Tibial artery (tissue), 4 donors: ENCODE results near the gene TXNRD2.

Experiments used
- DNase-seq, 2 donors: peaks; one replicate each; pipeline ENCODE4 v3.0.0-alpha.2; 2019
- H3K27ac ChIP-seq, 2 donors: fragments of 200-600 bp; sonication (generic) in 1 of 2; 1 replicate in 1 of 2; 2 replicates in 1 of 2; pipeline ENCODE4 v1.5.1; 2018 to 2019; ENCODE audit warnings: mild to moderate bottlenecking in 1 of 2
- H3K27me3 ChIP-seq, 2 donors: fragments of 200-600 bp; sonication (generic) in 1 of 2; one replicate each; pipeline versions ENCODE4 v1.5.1 to v1.6.0; 2016 to 2019
- H3K36me3 ChIP-seq, 3 donors: fragments of 200-600 bp; sonication (generic) in 2 of 3; one replicate each; pipeline ENCODE4 v1.5.1; 2016 to 2019; ENCODE audit warnings: mild to moderate bottlenecking in 2 of 3
- H3K4me1 ChIP-seq, 4 donors: fragments of 200-600 bp; sonication (generic) in 2 of 4; 1 replicate in 3 of 4; 2 replicates in 1 of 4; pipeline ENCODE4 v1.5.1; 2016 to 2019
- H3K4me3 ChIP-seq, 2 donors: fragments of 200-600 bp; sonication (generic) in 1 of 2; 1 replicate in 1 of 2; 2 replicates in 1 of 2; pipeline ENCODE4 v1.5.1; 2018 to 2019; ENCODE audit warnings: mild to moderate bottlenecking in 2 of 2
- H3K9me3 ChIP-seq, 3 donors: fragments of 200-600 bp; sonication (generic) in 1 of 3; one replicate each; pipeline ENCODE4 v1.5.1; 2016 to 2019
- intact Hi-C: fragments of 100-400 bp; cut with DNase I; formaldehyde crosslinking; loops from one replicate; pipeline ENCODE4 v1.15.0; 2023; ENCODE audit warnings: low total_unique reads
- TF ChIP-seq, protein P1 (sequence below), 2 experiments: fragments of 200-600 bp in 1 of 2; fragments of 450-650 bp in 1 of 2; IDR thresholded peaks; one replicate each; pipeline ENCODE4 v1.5.1; 2017 to 2019; ENCODE audit warnings: antibody characterized with exemption in 2 of 2, mild to moderate bottlenecking in 1 of 2, moderate library complexity in 1 of 2

TXNRD2 gene

DNA sequence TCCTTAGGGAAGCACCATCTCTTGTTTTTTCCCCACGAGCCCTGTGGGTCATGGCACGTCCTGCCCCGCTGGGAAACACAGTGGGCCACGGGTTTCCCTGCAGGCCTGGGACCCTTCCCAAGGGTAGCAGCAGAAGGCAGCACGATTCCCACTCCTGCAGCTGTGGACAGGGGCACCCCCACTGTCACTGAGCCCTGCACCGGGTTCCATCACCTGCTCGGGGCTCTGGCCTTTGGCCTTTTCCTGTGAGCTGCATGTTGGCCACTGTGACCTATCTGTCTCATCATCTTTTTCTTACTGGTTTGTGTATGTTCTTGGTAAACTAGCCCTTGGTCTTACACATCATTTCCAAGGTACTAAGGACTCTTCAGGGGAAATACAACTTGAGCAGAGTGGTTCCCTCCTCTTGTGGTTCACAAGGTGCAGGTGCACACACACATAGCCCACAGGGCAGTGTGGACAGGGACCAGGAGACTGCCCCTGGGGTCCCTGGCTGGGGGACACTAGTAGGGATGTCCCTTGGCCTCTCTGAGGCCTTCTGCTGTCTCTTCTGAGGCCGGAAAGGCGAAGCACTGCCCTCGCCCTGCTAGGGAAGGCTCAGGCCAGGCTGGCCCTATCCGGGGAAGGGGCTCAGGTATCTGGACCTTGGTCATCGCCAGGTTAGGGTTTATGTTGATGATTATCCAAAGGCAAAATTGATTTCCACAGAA, 19.0 kb upstream of the TXNRD2 start:
- Histone ChIP-seq H3K36me3 (peaks cover 11 to 24% (median 20%) of the 10 kb centered on the region in 3 donors), H3K27ac (no peak overlapping the region), H3K27me3 (no peaks in the 10 kb centered on the region), H3K4me3 (no peak overlapping the region), H3K9me3 (no peaks in the 10 kb centered on the region), H3K4me1 (peaks cover 5 to 47% (median 27%) of the 10 kb centered on the region in 4 donors)
- intact Hi-C loops = no loop called here
- TF ChIP-seq, protein P1, sequence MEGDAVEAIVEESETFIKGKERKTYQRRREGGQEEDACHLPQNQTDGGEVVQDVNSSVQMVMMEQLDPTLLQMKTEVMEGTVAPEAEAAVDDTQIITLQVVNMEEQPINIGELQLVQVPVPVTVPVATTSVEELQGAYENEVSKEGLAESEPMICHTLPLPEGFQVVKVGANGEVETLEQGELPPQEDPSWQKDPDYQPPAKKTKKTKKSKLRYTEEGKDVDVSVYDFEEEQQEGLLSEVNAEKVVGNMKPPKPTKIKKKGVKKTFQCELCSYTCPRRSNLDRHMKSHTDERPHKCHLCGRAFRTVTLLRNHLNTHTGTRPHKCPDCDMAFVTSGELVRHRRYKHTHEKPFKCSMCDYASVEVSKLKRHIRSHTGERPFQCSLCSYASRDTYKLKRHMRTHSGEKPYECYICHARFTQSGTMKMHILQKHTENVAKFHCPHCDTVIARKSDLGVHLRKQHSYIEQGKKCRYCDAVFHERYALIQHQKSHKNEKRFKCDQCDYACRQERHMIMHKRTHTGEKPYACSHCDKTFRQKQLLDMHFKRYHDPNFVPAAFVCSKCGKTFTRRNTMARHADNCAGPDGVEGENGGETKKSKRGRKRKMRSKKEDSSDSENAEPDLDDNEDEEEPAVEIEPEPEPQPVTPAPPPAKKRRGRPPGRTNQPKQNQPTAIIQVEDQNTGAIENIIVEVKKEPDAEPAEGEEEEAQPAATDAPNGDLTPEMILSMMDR (IDR thresholded peaks at IDR 0.05) = no peak
- no peak for DNase-seq

DNA sequence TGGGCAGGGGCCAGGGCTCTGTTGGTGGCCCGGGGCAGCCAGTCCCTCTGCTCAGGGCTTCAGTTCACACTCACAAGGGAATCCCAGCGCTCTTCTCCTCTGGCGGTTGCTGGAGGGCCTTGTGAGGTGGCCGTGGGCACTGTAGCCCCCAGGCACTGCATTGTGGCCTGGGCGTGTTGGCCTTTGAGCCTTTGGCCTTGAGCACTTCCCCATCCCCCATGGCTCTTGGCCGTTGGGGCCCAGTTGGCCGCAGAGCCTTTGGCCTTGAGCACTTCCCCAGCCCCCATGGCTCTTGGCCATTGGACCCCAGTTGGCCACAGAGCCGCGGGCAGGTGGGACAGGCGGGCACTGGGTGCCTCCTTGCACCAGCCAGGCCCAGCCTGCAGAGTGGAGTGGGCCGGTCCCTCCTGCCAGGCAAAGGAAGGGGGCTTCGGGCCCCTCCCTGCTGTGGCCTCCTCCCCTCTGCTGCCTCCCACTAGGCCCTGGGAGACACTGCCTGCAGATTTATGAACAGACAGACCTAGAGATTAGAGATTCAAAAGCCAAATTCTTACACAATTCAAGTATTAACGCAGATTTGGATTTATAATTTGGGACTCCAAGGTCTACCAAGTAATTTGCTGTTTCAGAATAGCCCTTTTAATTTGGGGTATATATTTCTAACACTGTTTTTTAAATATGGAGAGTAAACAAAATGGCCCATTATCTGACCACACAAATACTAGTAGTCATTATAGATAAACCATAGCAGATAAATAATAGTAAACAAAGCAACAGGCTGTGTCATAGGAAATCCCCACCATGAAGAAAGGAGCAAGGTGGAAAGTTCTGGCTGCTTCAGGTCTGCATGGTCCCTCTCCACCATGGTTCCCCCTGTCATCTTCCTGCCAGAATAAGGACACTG, 18.2 kb upstream of the TXNRD2 start:
- TF ChIP-seq, protein P1 (IDR thresholded peaks at IDR 0.05) = no peak
- no peak for DNase-seq
- peak overlapping the region; percentile 33 to 41 for H3K4me3 ChIP-seq
- H3K4me1 ChIP-seq = peaks cover 5 to 51% (median 27%) of the 10 kb centered on the region in 4 donors
- intact Hi-C loops = no loop called here
- H3K27ac ChIP-seq = peak overlapping the region; percentile 73 to 78
- H3K27me3 ChIP-seq = no peaks in the 10 kb centered on the region
- no peaks in the 10 kb centered on the region for H3K9me3 ChIP-seq
- peaks cover 11 to 20% (median 16%) of the 10 kb centered on the region in 3 donors for H3K36me3 ChIP-seq

DNA sequence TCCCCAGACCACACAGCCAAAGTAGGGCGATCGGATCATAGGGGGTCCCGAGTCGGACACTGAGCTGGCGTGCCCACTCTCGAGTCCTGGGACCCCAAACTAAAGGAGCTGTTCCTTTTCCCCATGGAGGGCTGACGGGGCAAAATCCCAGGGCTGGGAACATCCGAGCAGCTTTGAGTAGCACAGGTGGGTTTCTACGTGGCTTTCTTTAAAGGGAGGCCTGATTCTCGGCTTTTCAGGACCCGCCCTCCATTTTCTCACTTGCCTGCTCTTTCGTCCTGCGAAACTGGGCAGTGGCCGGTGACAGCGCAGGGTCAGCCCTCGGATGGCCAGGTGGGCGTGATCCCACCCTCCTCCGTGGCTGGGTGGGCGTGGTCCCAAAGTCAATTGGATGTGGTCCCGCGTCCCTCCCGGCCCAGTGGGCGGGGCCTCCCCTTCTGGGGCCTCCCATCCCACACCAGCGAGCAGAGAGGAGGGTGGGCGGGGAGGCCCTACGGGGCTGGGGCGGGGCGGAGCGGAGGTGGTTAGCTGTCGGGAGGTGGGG, 17.5 kb upstream of the TXNRD2 start:
- peaks cover 7 to 13% (median 9%) of the 10 kb centered on the region in 3 donors for H3K36me3 ChIP-seq
- peak overlapping the region; percentile 33 to 41 for H3K4me3 ChIP-seq
- H3K4me1 ChIP-seq = peaks cover 5 to 45% (median 27%) of the 10 kb centered on the region in 4 donors
- TF ChIP-seq, protein P1 (IDR thresholded peaks at IDR 0.05) = no peak
- intact Hi-C loops = no loop called here
- H3K27me3 ChIP-seq = no peaks in the 10 kb centered on the region
- peak; percentile 76 to 91 for DNase-seq
- no peaks in the 10 kb centered on the region for H3K9me3 ChIP-seq
- H3K27ac ChIP-seq = peak overlapping the region; percentile 73 to 78

DNA sequence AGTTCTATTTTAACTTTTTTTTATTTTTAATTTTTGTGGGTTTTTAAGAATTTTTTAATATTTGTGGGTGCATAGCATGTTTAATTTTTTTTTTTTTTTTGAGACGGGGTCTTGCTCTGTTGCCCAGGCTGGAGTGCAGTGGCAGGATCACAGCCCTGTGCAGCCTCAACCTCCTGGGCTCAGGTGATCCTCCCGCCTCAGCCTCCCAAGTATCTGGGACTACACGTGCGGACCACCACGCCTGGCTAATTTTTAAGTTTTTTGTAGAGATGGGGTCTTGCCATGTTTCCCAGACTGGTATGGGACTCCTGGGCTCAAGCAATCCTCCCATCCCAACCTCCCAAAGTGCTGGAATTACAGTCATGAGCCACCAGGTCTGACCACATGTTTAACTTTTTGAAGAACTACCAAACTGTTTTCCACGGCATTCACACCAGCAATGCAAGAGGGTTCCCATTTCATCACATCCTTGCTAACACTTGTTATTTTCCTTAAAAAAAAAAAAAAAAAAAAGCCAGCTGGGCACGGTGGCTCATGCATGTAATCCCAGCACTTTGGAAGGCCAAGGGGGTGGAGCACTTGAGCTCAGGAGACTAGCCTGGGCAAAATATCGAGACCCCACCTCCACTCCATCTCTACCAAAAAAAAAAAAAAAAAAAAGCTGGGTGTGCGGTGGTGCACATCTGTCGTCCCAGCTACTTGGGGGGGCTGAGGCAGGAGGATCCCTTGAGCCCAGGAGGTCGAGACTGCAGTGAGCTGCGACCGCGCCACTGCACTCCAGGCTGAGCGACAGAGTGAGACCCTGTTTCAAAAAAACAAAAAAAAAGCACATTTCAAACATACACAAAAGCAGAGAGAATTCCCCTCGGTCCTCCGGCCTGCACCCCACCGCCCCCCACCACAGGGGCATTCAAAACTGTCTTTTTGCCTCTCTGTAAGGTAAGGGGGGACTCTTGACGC, 16.7 kb upstream of the TXNRD2 start:
- Histone ChIP-seq H3K27ac (peak overlapping the region; percentile 73 to 78), H3K27me3 (no peaks in the 10 kb centered on the region), H3K4me1 (peaks cover 5 to 47% (median 32%) of the 10 kb centered on the region in 4 donors), H3K36me3 (peaks cover 0 to 6% (median 1%) of the 10 kb centered on the region in 3 donors), H3K4me3 (peak overlapping the region; percentile 33 to 41), H3K9me3 (no peaks in the 10 kb centered on the region)
- TF ChIP-seq, protein P1 (IDR thresholded peaks at IDR 0.05) = no peak
- intact Hi-C loops = no loop called here
- peak; percentile 70 to 72 for DNase-seq

DNA sequence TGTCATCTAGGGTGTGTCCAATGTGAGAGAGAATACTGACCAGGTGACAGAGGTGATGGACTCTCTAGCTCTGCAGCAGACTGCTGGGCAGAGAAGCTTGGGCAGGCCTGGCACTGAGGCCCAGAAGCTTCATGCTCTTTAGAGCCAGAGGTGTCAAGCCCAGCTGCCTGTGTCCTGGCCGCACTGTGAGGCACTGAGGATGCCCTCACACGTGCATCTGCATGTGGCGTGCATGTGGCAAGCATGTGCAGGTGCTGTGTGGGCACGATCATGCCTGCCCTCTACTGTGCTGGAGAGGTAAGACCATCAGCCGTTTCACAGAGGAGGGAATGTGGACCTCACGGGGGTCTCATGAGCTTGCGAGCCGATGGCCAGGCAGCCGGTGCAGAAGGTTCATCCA, 15.8 kb upstream of the TXNRD2 start:
- intact Hi-C loops = no loop called here
- Histone ChIP-seq H3K27ac (peak overlapping the region in 1 of 2 donors; percentile 22), H3K4me1 (peaks cover 5 to 47% (median 34%) of the 10 kb centered on the region in 4 donors), H3K9me3 (no peaks in the 10 kb centered on the region), H3K4me3 (no peak overlapping the region), H3K36me3 (no peaks in the 10 kb centered on the region), H3K27me3 (no peaks in the 10 kb centered on the region)
- DNase-seq = no peak
- TF ChIP-seq, protein P1 (IDR thresholded peaks at IDR 0.05) = no peak
